EH (cell line): ENCODE measurements around the gene CTSO.
A peak's percentile ranks its signal among the peaks of the same experiment; 100 is the strongest.
"Not testable (repeated sequence)": the region's sequence is repeated elsewhere in the genome, so short reads cannot be mapped to it uniquely, and the experiment has no call there.

ENCODE experiments used
- DNase-seq: peaks from one replicate; pipeline ENCODE4 v3.0.0-alpha.2; 2015; ENCODE audit warnings: low read depth

CTSO gene

DNA sequence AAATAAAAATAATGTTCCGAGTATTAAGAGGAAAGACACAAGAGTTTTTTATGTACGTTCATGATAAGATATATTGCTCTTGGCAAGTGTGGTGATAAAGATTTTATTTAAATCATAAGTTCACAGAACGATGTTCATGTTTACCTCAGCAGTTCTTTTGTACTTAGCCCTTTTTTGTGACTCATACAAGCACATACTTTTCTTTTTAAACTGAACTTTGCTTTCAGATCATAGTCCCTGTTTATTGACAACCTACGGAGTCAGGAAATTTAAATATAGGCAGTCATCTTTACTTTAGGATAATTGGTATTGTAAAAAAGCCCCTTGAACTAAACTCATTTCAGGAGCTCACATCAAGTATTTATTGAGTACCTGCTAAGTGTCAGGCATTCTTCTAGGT, 1.3 kb upstream of the CTSO start:
- no peak for DNase-seq

DNA sequence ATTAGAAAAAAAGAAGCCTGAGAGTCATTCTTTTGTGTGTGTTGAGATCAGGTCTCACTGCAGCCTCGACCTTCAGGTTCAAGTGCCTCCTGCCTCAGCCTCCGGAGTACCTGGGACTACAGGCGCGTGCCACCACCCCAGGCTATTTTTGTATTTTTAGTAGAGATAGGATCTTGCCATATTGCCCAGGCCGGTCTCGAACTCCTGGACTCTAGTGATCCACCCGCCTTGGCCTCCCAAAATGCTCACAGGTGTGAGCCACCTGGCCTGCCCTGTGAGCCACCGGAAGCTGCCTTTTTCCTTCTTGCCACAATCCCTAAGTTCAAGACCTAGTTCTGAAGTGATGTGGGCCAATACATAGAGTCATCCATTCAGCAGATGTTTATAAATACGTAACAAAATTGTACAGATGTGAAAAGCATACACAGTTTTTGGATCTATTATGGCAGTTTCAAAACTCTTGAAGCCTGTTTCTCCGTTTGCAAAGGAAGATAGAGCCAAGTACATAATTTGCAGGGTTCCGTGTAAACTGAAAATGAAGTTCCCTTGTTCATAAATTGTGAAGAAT, 536 bp upstream of the CTSO start:
- no peak for DNase-seq

DNA sequence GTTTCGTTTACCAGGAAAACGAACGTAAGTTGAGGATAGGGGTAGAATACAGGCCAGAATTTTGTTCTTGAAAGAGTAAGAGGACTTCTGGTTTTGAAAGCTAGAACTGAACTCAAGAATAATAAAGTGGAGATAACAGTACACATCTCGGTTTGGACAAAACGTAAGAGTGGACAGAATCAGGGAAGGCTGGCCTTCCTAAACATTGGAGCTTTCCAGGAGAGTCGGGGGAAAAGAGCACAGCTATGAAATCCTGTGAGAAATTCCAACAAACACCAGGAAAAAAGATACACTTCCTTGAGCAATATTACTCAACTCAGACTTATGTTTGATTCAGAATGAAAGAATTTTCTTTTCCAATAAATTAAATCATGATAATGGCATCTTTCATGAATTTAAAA, 1.2 kb downstream of the CTSO start:
- peak; percentile 63 for DNase-seq

DNA sequence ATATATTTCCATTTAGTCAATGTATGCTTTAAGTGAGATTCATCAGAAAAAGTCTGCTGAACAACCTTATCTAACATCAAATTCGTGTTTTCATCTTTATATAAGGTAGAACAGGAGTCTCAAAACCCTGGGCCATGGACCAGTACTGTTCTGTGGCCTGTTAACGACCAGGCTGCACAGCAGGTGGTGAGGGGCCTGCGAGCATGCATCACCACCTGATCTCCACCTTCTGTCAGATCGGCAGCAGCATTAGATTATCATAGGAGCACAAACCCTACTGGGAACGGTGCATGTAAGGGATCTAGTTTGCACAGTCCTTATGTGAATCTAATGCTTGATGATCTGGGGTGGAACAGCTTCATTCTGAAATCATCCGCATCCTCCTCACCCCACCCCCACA, 3.2 kb downstream of the CTSO start:
- DNase-seq = no peak

DNA sequence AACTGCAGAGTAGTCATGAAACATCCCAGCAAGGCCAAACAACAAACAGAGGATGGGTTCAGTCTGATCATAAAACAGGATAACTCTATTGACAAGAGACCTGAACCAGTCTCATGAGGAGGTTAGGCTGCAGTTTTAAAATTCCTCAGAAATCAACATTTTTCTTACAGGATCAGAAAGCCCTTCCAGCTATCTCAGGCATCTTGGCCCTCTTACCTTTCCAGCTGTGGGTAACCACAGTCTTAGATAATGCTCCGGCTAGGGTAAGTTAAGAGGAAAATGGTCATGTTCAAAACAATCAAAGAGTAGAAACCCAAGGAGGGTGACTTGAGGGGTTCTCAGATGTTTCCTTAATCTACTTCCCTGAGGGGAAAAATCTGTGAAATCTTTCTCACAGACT, 5.1 kb downstream of the CTSO start:
- no peak for DNase-seq

DNA sequence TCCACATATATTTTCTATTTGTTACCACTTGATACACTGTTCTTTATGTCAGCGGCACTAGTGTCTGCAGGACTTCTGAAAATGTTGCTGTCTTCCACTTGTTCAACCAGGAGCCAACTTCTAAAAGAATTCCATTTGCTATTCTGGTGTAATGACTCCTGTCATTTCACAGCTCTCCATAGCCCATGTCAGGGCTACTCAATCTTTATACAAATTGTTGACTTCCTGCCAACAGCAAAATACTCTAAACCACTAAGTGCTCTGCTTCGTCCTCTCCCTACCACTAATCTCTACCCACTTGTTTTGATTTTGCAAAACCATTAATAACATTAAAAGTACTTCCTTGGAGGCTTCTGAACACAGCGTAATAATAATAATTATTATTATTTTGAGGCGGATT, 7.2 kb downstream of the CTSO start:
- DNase-seq = peak; percentile 61

DNA sequence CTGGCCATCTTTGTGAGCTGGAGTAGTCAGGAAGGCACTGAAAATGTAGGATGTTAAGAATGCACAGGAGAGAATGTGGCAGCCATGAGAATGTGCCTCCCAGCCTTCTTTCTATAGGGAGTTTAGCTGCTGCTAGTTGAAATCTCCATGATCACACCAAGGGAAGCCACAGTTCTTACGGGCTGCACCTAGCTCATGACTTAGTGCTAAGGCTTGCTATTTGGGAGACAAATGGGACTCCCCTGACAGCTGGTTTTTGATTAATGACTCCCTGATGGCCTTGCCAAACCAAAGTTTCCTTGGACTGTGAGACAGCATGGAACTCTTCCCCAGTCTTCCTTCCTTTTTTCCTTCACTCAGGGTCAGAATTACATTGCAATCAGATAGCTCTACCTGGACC, 9.2 kb downstream of the CTSO start:
- peak; percentile 36 for DNase-seq

DNA sequence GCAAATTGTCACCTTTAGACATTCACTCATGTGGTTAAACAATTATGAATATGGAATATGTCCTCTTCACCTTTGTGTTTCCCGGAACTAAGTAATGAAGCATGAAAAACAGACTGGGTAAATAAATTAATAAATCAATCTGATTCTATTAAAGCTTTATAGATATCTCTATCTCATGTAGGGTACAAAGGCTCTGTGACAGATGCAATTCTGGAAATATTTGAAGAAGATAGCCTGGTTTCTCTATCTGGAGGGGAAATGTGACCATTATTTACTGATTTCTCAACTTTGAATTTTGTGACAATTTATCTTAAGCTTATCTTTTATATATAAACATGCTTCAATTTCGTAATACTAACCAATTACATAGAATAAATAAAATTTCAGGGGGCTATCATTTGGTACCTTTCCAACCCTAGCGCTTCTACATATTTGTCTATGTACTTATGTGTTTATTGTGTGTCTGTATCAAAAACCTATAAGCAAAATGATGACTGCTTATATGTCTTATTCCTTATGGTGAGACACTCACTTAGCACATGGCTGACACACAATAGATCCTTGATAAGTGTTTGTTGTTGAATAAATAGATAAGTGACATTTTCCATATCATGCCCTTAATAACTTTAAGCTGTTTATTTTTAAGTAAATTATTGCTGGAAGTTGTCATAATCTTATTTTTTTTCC, 9.9 kb downstream of the CTSO start:
- DNase-seq = no peak

DNA sequence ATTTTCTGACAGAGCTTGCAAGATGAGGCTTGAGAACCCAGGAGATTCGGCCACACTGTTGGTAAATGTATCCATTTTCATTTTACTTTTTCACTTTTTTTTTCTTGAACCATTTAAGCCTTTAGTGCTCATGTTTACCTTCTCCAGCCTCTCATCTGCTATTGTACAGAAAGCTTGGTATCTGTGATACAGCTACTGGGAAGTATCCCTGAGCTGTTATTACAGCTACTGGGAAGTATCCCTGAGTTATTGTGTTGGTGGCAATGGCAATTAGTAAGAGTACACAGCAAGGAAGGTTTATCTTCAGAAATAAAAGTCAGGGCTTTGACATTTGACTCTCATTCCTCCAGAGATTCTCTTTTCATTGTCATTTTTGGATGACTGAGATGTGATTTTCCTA, 11.8 kb downstream of the CTSO start:
- DNase-seq = no peak

DNA sequence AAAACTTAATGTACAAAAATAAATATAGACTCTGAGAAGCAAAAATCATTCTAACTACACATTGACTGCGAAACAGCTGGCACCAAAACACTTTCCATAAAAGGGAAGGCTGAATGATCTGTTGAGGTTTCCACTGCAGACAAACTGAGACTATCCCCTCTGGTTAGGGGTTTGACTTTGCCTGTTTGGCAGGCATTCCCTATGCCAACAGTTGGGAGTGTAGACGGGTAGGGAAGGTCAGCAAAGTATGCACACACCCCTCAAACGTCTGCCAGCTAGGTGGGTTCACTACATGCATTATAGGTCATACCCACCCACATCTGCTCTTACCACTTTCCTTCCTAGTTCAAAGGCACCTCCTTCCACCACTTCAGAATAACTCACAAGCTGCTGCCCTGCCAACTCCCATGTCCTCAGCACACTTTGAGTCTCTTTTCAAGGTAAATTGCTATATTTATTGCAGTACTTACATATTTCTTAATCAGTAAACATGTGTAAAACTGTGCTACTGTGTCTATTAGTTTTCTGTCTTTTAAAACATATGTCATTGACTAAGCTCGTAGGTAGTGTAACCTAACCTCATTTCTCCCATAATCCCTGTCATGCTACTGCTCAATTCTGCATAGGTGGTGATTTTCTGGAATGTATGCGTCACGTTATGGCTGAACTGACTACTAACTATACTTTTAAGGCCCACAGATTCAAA, 12.4 kb downstream of the CTSO start:
- DNase-seq = no peak

DNA sequence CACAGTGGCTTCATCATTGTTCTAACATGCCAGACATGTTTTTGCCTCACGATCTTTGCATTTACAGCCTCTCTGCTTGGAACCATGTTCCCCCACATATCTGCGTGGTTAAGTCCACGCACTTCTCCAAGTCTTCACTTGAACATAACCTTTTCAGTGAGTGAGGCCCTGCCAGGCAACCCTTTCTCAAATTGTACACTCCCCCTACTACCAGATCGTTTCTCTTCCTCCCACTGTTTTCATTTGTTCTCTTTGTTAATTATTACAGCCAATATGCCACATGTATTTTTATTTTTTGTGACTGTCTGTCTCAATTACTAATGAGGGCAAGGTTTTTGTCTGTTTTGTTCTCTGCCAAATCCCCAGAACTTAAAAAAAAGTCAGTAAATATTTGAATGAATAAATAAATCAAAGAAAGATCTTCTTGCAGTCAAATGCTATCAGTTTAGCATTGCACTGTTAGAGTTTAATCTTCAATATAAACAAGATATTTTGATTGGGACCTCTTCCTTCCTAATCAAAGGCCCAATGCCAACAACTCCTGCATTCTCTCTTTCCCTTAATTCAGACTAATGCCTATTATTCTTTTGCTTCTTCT, 18.2 kb downstream of the CTSO start:
- DNase-seq = no peak

DNA sequence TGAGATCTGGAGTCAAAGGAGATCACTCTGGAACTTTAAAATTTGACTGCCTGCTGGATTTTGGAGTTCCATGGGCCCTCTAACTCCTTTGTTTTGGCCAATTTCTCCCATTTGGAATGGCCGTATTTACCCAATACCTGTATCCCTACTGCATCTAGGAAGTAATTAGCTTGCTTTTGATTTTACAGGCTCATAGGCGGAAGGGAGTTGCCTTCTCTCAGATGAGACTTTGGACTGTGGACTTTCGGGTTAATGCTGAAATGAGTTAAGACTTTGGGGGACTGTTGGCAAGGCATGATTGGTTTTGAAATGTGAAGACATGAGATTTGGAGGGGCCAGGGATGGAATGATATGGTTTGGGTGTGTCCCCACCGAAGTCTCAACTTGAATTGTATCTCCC, 19.0 kb downstream of the CTSO start:
- not testable (repeated sequence) for DNase-seq

DNA sequence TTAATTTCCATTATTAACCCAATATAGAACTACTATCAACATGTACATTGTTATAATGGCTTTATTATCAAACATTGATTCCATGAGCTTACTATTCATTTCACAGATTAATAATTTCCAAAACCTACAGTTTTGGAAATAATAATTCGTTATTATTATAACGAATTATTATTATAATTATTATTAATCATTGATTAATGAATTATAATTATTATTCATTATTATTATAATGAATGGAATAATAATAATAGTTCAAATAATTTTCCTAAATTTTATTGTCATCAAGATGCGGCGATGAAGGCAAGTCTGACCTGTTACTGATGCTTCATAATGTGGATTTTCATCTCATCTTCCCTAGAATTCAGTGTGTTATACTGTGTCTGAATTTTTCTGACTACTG, 22.0 kb downstream of the CTSO start:
- DNase-seq = no peak

DNA sequence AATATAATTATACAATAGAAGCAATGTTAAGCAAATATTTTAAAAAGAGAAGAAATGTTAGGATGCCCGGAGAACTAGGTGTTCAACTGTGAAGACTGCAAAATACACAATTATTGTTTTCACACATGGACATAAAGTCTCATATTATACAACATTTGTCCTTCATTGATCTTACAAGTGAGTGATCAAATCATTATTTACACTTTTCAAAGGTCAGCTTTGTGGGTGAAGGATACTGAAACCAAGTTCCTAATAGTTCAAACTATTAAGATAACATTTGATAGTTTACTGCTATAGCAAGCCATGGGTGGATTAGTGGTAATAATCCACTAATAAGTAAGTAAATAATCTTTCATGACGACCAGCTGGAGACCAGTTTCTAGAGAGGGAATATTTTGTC, 23.3 kb downstream of the CTSO start:
- no peak for DNase-seq

DNA sequence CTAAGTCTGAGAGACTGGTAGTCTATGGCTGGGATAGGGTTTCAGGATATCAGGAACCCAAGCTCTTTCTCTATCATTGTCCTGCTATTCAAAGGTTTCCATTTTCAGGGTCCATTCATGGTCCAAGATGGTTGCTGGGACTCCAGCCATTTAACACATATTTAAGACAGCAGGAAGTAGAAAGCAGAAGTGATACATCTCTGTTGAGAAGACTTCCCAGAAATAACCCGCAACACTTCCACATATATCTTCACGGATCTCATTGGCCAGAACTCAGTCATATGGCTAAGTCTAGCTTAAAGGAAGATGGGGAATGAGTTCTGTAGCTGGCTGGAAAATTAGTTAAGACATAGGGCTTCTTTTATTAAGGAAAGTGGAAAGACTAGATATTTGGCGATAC, 23.8 kb downstream of the CTSO start:
- DNase-seq = no peak

DNA sequence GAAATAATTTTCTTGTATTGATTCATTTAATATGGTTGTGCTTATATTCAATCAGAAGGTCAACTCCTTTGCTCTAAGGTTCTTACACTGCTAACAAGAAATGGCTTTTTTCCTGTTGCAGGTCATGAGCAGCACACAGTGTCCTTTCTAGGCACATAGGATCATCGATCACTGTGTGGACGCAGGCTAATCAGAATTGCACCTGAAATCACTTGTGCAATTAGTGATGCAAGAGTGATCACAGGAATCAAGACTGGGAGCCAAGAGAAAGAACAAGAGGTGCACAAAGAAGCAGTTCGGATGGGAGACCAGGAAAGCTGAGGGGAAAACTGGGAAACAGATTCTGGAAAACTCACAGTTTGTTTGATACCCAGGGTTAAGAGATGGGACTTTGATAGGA, 29.0 kb downstream of the CTSO start:
- no peak for DNase-seq

DNA sequence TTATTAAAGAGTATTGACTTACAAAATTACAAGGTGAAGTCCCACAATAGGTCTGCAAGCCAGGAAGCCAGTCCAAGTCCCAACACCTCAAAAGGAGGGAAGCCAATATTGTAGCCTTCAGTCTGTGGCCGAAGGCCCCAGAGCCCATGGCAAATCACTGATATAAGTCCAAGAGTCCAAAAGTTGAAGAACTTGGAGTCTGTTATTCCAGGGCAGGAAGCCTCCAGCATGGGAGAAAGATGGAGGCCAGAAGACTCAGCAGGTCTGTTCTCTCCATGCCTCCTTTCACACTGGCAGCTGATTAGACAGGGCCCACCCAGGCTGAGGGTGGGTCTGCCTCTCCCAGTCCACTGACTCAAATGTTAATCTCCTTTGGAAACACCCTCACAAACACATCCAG, 32.1 kb downstream of the CTSO start:
- DNase-seq = no peak

DNA sequence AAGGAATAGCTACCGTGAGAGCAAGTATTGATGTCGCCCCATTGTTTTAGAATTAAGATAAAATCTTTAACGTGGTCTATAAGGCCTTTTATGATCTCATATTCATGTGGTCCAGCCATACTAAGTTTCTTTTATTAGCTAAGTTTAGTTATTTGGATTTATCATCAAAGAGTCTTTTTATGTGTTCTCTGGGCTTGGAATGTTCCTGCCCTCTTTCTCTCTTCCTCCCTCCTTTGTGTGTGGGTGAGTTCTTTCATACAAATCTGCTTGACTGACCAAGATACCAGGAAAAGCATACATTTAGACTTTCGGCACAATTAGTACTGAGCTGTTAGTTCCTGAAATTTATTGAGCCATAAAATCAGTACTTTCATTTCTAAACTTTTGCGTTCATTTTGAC, 38.9 kb downstream of the CTSO start:
- DNase-seq = peak; percentile 3

DNA sequence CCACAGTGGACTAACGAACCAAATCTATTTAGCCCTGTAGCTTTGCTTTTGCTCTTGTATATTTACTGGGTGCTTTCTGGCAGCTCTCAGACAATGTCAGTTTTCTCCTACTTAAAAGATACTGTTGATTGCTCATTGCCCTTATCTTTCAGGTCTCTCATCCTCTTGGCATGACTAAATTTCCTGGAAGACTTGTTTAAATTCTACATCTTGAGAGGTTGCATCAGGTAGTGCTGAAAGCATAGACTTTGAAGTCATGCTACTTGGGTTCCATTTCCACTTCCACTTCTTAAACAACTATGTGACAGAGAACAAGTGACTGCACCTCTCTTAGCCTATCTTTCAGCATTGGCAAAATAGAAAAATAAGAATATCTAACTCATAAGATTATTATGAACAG, 41.8 kb downstream of the CTSO start:
- DNase-seq = no peak

DNA sequence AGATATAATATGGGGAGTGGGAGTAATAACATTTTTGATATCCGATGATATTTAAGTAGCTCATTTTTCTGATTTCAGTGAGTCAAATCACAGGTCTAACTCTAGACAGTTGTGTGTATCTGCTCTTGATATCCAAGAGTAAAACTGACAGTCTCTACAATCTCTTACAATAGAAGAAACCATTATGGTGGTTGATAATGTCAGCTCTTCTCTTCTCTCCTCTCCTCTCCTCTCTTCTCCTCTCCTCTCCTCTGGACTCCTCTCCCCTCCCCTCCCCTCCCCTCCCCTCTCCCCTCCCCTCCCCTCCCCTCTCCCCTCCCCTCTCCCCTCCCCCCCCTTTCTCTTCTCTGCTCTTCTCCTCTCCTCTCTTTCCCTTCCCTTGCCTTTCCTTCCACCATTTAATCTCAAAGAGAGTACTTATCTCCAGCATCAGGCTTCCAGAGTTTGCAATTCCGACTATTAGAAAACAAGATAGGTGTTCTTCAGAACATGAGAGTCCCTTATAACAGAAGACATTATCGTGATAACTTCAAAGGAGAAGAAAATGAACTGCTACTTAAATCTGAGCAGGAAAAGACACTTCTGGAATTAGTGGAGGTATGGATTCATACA, 43.9 kb downstream of the CTSO start:
- no peak for DNase-seq

DNA sequence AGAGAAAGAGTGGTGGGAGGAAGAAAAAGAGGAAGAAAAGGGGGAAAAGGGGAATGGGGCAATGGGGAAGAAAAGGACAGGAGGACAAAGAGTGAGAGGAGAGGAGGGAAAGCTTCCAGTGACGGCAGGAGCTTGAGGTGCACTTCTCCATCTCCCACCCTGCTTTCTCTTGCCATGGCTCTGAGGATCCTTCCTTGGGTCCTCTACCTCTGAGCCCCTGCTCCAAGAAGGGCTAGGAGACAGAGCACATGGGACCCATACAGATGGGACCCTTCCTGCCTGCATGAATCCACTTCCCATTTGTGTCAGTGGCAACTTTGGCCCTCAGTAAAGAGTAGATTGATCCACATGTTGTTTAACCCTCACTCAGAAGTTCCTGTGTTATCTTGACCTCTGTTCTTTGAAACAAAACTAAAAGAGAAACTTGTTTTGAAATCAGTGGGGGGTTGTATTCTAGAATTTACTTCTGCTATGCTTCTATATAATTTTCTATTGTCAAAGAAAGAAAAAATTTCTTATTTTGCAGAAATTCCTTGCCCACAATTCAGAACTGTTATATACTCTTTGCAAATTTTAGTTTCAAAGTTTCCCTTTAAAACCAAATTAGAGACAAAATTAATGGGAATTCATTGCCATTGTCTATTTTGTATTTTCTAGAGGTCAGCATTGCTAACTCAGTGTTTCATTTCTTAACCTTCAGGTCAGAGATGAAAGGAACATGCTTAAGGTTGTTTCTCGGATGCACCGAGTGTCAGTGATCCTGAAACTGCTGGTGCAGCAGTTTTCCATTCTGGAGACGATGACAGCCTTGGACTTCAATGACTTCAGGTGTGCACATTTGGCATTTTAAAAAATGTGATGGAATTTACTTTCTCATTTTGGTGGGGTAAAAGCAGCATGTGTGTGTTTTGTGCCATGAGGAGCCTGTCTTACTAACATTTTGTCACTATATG, 45.2 kb downstream of the CTSO start:
- no peak for DNase-seq

DNA sequence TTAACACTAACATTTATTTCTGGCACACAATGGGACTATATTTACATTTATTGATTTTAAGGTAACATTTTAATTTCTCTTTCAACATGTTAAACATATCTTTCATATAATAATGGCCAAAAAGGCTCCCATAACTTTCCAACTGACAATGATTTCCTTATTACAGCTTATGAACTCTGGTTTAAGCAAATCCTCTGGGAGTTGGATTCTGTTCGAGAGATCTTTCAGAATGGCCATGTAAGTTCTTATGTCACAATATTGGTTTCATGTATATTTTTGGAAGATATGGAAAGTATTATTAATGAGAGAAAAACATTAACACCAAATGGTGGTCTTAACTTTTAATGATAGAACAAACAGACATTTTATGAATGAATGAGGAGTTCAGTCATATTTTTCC, 46.1 kb downstream of the CTSO start:
- no peak for DNase-seq
